SIG-M5 treated with dmso at 0.1 percent for 504 hours (cell line): ENCODE data around the gene TRDN.
A peak's percentile ranks its signal among the peaks of the same experiment; 100 is the strongest.
"Not testable (repeated sequence)": the region's sequence is repeated elsewhere in the genome, so short reads cannot be mapped to it uniquely, and the experiment has no call there.

ENCODE experiments used
- DNase-seq: peaks from one replicate; lab custom pipeline; 2025; ENCODE audit not compliant: unreplicated experiment; lab: John Stamatoyannopoulos, UW

Gene TRDN

DNA sequence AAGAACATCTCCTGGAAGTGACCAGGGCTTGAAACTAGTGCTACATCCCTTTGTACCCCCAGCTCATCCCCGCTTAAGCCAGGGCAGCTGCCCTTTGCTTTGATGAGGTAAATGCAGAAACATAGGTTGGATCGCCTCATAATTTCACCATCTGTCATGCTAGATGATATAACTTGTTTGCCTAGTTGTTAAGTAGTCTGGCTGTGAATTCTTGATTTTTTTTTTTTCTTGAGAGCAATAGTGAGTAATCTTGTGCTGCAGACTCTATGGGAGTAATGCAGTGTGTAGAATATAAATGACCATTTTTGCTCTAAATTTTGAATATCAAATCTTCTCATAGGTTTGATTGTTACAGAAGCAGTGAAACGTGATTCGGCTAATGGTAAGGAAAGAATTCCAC is 4.1 kb downstream of the TRDN start:
- DNase-seq: no peak

DNA sequence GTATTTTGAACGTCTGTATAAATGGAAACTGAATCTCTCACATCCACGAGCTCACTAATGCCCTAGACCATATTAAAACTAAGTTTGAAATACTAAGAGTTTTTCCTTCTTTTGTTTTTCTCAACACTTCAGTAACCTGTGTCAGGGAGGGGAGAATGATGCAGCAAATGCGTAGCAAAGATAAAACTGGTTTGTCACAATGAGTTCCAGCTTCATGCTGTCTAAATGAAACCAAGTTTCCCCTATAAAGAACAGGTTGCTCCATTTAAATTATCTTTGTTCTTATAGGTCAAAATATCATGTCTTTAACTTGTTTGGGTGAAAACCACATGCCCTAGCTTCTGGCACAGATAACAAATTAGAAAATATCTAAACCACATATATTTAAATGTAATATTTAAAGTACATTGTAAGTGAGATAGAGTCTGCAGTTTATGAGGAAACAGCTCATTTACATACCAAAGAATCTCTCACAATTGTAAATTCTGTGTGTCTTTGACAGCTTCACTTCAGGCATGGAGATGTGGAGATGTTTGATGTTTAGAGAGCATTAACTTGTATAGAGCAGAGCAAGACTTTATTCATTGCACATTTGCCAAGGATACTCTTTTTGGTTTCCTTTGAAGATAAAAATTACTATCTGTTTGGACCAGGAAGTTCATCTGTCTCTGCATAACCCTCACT is 7.3 kb downstream of the TRDN start:
- no peak for DNase-seq

DNA sequence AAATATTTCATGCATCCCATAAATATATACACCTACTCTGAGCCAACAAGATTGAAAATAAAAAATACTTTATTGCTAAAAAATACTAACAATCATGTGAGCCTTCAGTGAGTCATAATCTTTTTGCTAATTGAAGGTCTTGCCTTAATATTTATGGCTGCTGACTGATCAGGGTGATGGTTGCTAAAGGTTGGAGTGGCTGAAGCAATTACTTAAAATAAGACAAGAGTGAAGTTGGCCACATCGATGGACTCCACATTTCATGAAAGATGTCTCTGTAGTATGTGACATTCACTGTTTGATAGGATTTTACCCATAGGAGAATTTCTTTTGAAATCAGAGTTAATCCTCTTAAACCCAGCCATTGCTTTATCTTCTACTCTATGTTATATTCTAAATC is 11.1 kb downstream of the TRDN start:
- DNase-seq: no peak

DNA sequence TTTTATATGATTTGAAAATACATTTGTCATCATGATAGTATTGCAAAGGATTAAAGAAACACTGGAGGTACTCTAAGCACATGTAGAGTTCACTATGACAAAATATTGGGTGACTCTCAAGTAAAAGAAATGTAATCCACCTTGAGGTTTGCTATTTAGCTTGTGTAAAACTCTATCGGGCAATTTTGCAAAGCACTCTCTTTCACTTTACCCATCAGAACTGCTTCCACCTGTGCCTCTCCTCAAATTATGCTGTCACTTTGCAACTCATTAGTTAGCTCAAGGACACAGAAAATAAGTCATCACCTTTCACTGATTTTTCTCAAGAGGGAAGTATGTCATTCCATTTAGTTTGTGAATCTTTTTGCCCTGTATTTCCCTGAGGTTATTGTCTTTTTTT is 14.0 kb downstream of the TRDN start:
- no peak for DNase-seq

DNA sequence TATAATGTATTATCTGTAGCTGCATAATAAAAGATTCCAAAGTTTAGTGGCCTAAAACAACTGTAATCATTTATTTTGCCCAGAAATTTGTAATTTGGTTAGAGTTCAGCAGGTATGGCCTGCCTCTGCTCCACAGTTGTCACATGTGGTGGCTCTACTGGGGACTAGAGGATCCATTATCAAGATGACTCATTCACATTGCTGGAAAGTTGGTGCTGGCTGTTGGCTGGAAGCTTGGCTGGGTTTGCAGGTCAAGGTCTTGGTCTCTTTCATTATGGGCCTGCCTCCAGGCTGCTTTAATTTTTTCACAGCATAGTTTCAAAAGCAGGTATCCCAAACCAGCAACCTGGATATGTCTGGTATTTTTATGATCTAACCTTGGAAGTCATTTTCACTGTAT is 17.6 kb downstream of the TRDN start:
- DNase-seq: no peak

DNA sequence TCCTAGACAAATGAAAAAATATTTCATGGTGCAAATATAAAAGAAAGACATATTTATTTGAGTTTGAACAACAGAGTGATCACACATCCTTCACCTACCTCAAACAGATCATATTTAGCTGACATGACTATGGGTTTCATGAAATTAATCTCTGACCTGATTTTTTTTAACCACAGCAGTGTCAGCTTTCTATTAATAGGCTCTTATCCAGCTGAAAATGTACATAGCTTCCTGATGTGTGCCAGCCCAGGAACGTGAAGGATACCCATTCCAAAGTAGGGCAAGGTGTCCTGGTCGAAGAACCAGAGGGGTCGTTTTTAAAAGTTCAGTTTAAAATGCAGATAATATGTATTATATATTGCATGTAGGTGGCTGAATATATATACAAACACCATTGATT is 19.8 kb downstream of the TRDN start:
- DNase-seq: no peak

DNA sequence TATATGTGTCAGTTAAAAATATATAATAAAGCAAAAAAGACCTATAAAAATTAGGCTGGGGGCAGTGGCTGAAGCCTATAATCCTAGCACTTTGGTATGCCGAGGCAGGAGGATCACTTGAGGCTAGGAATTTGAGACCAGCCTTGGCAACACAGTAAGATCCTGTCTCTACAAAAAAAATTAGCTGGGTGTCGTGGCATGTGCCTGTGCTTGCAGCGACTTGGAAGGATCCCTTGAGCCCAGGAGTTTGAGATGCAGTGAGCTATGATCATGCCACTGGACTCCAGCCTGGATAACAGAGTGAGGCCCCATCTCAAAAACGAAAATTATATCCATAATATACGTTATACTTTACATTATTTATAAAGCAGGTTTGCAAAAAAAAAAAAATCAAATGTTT is 20.7 kb downstream of the TRDN start:
- no peak for DNase-seq

DNA sequence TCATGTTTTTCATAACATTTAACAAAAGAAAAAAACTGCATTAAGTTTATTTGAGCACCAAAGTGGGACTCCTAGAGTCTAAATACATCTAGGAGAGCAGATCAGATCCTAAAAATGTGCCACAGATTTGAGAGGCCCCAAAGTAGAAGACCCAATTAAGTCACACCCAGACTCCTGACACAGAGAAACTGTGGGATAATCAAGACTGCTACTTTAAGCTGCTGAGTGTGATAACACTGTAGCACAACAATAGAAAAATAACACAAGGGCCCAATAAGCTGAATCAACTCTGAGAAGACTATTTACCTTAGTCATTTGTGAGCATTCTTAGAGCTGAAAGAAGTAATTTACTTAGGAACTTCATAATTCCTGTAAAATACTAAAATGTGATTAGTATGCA is 26.0 kb downstream of the TRDN start:
- DNase-seq: no peak

DNA sequence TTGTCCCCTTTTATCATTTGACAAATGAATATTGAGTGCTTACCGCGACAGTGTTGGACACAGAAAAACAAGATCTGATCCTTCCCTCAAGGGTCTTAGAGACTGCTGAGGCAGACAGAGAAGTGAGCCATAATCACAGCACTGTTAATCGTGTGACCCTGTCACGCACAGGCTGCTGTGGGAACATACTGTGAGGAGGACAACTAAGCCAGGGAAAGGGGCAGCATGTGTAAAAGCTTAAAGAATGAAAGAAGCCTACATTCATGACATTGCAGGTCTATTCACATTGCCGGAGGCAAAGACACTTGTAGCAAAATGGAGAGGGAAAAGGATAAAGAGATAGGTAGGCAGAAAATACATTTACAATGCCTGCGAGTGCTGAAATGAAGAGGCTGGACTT is 32.7 kb downstream of the TRDN start:
- DNase-seq: no peak

DNA sequence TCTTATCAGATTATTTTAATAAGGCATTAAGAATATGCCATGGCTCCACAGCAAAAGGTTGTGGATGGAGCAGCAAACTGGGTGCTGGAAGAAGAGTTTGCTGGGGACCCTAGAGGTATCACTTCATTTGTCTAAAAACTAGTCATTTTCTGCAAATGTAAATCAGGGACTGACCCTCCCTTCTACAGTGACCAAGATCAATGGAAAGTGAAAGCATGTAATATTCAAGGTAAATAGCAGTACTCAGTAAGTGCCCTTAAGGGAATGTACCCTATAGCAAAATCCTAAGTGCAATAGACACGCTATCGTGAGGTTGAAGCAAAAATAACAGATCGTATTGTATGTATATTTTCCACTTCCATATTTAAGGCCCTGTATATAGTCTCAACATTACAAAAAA is 38.7 kb downstream of the TRDN start:
- no peak for DNase-seq

DNA sequence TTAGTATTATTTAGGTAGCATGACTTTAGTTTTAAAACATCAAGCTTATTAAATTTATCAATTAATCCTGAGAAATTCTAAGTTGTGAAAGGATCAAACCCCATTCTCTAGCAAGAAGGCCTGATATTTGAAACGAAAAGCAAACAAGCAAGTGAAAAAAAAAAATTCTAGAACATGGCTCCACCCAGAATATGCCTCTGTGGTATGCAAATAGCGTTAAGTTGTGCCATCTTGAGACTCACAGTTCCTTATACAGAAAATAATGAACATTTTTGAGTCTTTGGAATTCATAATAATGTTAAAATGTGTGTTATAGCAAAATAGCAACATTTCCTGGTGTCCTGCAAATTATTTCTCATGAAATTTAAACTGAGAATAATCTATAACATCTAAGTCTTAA is 42.0 kb downstream of the TRDN start:
- DNase-seq: no peak

DNA sequence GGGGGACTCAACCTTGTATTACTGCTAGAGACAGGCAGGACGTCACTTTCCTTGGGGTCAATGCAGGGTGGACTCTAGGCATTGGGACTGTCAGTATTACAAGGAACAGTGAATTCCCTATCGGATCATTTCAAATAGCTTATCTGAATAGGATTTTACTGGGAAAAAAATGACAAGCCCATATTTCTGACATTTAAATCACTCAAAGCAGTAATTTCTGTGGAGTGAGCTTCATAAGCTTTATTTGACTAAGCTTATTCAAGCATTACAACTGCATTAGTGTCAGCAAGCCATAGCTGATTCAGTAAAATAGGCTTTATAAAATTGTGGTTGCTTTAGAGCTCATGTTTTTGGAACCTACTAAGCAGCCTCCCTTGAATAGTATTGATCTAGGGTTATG is 44.3 kb downstream of the TRDN start:
- no peak for DNase-seq

DNA sequence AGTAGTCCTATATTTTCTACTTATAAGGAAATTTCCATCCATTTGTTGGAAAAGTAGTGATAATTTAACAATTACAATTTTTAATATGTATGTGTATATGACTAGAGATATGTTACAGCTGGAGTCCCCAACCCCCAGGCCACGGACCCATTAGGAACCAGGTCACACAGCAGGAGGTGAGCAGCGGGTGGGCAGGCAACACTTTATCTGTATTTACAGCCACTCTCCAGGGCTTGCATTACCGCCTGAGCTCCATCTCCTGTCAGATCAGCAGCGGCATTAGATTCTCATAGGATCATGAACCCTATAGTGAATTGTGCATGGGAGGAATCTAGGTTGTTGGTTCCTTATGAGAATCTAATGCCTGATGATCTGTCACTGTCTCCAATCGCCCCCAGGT is 46.8 kb downstream of the TRDN start:
- DNase-seq: no peak

DNA sequence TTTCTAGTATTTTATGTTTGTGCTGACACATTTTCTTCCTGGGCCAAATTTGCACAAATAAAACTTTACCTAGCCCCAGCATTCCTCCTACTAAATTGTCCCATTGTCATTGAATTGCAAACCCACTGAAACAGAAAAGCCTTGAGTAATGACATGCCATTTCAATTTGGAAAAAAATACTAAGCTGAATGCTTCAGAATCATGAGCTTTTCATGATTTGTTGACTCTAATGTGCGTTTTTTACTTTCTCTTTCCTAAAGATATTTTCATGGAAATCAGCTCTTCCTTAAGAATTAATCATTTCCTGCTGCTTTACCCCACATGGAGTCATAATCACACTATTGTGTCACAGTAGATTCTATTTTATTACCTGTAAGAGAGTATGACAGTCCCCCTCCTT is 47.4 kb downstream of the TRDN start:
- DNase-seq: no peak

DNA sequence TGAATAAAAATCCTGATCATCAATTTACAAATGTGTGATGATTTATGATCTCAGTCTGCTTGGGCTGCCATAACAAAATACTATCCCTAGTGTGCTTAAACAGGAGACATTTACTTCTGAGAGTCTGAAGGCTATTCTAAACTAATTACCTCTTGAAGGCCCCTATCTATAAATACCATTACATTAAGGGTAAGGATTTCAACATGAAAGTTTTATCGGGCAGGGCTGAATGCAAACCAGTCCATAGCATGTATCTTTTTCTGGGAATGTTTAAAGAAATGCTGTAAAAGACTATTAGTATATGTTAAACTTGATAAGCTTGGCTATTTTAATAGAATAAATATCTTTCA is 48.2 kb downstream of the TRDN start:
- no peak for DNase-seq

DNA sequence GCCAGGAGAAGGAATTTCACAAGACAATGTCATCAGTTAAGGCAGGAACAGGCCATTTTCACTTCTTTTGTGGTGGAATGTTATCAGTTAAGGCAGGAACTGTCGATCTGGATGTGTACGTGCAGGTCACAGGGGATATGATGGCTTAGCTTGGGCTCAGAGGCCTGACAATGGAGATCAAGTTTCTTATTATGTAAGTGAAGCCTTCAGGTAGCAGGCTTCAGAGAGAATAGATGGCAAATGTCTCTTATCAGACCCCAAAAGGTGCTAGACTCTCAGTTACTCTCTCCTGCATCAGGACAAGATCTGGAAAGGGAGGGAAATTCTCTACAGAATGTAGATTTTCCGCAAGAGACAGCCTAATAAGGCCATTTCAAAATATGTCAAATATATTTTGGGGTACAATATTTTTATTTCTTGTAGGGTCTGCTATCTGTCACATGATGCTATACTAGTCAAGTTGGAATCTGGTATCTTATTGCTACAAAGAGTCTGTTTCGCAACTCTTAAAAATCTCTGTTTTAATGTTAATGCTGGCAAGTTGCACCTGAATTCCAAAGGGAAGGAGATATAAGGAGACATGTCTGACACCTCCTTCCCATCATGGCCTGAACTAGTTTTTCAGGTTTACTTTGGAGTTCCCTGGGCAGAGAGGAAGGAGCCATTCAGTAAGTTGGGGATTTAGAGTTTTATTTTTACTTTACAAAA is 48.8 kb downstream of the TRDN start:
- DNase-seq: peak; percentile 3

DNA sequence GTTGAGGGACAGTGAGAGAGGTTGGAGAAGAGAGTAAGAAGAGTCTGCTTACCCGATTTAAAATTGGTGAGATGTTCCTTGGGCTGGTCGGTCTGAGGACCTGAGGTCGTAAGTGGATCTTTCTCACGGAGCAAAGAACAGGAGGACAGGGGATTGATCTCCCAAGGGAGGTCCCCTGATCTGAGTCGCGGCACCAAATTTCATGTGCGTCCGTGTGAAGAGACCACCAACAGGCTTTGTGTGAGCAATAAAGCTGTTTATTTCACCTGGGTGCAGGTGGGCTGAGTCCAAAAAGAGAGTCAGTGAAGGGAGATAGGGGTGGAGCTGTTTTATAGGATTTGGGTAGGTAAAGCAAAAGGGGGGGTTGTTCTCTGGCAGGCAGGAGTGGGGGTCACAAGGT is 49.3 kb downstream of the TRDN start:
- DNase-seq: not testable (repeated sequence)

DNA sequence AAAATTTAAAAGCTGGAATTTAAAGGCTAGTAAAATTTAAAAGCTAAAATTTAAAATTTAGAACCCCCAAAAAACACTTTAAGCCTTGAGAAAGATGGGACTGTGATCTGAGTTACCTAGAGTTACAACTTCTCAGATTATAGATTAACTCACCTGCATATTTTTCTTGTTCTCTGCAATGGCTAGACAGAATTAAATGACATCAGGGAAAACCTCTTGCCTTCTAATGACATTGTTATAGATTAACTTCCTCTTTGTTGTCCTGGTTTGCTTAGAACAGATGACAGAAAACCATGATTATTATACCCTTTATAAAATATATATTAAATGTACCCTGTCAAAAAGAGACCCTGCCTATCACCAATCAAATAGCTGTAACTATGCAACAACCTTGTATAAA is 56.4 kb downstream of the TRDN start:
- DNase-seq: no peak

DNA sequence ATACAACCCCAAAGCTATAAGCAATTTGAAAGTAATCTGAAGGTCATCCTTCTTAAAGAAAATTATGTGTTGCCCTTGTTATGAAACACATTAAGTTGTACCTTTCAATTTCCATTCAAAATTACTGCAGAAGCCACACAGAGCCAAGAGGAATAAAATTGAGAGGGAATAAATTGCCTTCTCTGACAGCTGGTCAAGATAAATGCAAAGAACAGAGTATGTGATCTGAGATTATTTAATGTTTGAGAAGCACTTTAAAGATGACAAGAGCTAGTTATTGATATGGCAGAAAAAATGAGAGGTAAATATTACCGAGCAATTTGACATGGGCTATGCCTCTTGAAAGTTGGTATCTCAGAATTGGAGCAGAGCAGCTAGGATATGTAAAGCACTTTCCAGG is 61.6 kb downstream of the TRDN start:
- no peak for DNase-seq

DNA sequence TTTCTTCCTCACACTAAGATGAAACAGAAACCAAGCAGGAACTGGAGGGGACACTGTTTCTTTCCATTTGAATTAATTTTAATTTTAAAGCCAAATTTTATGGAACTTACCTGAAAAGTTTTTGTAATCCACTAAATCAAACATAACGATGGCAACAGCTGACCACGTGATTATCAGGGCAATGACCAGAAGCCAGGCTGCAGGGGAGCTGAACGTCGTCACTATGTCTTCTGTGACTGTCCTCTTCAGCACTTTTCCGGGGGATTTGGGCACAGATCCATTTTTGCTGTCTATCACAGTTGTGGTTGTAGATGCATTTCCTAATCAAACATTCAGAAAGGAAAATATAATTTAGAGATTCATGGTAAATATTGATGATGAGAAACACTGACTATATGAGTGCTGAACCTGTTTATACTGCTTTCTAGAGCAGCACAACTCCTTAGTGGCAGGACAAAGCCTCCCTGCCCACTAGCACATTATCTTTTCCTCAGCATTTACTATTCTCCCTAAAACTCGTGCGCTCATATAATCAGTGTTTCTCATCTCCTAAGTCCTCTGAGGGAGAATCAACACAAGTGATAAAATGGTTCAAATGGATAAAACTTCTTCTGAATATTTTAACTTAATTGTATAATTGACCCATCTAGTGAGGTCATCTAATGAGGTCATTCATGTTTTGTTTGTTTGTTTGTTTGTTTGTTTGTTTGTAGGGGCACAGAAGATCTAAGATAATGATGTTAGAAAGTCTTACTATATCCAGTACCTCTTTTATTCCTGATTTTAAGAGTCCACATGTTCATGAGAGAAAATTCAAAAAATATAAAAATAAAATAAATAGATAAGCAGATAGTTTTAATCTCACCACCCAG is 65.7 kb downstream of the TRDN start:
- DNase-seq: no peak

DNA sequence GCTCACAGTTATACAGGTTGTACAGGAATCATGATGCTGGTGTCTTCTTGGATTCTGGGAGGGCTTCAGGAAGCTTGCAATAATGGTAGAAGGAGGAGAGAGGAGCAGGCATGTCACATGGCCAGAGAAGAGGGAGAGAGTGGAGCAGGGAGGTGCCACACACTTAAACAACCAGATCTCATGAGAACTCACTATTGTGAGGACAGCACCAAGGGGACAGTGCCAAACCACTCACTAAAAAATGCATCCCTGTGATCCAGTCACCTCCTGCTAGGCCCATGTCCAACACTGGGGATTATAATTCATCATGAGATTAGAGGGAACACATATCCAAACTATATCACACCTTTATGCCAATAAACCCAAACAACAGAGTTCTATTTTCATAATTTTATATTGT is 67.2 kb downstream of the TRDN start:
- no peak for DNase-seq

DNA sequence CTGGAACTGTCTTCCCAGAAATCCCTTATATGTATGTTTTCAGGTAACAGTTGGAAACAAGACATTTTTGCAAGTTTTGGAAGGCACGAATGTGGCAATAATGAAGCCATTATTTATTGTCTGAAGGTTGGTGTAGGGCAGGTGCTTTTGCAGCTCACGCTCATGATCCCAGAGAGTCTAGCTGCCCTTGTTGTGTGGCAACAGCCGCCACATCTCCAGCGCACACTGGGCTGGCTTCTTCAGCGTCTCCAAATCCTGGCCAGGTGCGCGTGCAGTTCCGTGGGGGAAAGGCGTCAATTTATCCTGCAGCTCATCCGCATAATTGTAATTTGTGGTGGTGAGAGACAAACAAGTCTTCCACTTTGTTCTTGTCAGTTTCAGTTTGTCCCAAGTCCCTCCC is 71.2 kb downstream of the TRDN start:
- no peak for DNase-seq
